PC-9 (cell line): ENCODE data around the gene HABP2.

Experiments used
- EZH2 ChIP-seq: fragments of 200-600 bp; sonication (generic); IDR thresholded peaks from 2 replicates; pipeline ENCODE4 v1.8.0; 2017; ENCODE audit warnings: antibody characterized with exemption, low read depth
- TF ChIP-seq, protein P1 (sequence below): fragments of 200-600 bp; sonication (generic); conservative IDR thresholded peaks from 2 replicates; pipeline ENCODE4 v1.6.1; 2017; ENCODE audit warnings: mixed run types, antibody characterized with exemption, mild to moderate bottlenecking, moderate library complexity

DNA sequence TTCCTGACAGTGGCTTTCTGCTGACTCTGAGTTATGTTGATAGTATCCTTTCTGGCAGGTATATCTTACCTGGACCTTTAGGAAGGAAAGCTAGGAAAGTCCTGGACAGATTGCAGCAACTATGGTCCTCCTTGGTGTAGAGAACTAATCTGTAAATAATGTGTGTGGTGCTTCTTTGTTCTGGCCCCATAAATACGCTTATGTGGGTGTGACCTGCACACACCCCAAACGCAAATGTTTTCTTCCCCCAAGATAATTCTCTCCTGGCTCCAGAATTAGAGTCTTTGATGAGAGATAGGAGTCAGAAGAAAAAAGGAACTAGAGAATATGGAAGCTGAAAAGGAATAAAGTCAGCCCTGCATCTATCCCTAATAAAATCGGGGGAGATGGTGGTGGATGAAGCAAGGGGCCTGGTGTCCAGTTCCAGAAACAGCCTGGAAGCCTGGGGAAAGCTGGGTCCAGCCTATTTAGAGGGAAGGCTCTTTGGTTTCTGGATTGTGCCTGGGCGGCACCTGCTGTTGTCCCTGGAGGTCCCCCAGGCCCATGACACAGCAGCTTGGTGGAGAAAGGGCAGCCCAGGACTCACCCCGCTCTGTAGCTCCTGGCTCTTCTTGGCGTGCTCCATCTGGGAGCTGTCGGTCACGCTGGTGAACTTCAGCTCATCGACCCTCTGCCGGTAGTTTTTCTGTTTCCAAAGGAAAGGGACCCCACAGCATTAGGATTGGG, 72.8 kb downstream of the HABP2 start:
- TF ChIP-seq, protein P1, sequence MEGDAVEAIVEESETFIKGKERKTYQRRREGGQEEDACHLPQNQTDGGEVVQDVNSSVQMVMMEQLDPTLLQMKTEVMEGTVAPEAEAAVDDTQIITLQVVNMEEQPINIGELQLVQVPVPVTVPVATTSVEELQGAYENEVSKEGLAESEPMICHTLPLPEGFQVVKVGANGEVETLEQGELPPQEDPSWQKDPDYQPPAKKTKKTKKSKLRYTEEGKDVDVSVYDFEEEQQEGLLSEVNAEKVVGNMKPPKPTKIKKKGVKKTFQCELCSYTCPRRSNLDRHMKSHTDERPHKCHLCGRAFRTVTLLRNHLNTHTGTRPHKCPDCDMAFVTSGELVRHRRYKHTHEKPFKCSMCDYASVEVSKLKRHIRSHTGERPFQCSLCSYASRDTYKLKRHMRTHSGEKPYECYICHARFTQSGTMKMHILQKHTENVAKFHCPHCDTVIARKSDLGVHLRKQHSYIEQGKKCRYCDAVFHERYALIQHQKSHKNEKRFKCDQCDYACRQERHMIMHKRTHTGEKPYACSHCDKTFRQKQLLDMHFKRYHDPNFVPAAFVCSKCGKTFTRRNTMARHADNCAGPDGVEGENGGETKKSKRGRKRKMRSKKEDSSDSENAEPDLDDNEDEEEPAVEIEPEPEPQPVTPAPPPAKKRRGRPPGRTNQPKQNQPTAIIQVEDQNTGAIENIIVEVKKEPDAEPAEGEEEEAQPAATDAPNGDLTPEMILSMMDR, result no peak
- TF ChIP-seq EZH2, result no peak
